GM08714 (cell line): ENCODE data around the gene AK8.
"Not testable (repeated sequence)": the region's sequence is repeated elsewhere in the genome, so short reads cannot be mapped to it uniquely, and the experiment has no call there.

Source experiments
- H3K4me3 ChIP-seq: fragments of 200-500 bp; sonication (Bioruptor generic); 2 replicates; pipeline ENCODE4 v1.5.1; 2014; ENCODE audit warnings: mild to moderate bottlenecking, low read length, inconsistent platforms
- ZNF274 ChIP-seq: IDR thresholded peaks from 2 replicates; pipeline ENCODE4 v1.6.1; 2012; ENCODE audit warnings: mild to moderate bottlenecking, low read depth, low read length

The AK8 gene

DNA sequence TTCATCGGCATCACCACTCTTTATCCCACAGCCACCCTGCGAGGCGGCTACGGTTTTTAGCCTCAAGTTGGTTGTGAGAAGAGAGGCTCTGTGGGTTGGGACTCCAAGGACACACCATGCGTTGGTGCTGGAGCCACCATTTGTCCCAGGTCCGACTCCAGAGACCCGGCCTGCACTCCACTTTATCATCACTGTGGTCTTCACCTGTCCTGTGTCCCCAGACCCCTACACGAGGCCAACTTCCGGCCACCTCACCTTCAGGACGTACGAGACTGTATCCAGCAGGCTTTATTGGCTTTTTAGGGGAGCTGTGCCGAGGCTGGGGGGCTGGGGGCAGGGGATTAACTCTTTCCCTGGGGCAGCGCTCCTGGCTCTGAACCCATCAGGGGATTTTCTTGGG is 152.8 kb downstream of the AK8 start:
- no peak overlapping the region for H3K4me3 ChIP-seq
- no peak for TF ChIP-seq ZNF274

GRCh38 chr9:132723809-132724208 is 154.3 kb downstream of the AK8 start:
- no peak for TF ChIP-seq ZNF274
- H3K4me3 ChIP-seq: no peak overlapping the region

GRCh38 chr9:132722564-132723065 is 155.5 kb downstream of the AK8 start:
- H3K4me3 ChIP-seq: no peak overlapping the region
- no peak for TF ChIP-seq ZNF274

- H3K4me3 ChIP-seq: no peak overlapping the region
- TF ChIP-seq ZNF274: no peak
Observed at GRCh38 chr9:132721661-132722060, 156.4 kb downstream of the AK8 start.

DNA sequence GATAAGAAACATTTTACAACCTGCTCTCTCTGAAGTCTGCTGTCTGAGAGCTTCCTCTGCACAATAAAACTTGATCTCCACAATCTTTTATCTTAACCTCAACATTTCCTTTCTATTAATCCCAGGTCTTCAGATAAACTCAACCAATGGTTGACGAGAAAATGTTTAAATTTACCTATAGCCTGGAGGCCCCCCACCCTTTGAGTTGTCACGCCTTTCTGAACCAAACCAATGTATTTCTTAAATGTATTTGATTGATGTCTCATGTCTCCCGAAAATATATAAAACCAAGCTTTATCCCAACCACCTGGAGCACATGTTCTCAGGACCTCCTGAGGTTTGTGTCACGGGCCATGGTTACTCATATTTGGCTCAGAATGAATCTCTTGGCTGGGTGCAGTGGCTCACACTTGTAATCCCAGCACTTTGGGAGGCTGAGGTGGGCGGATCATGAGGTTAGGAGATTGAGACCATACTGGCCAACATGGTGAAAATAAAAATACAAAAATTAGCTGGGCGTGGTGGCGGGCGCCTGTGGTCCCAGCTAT is 159.6 kb downstream of the AK8 start:
- not testable (repeated sequence) for H3K4me3 ChIP-seq

GRCh38 chr9:132717326-132717945 is 160.6 kb downstream of the AK8 start:
- TF ChIP-seq ZNF274: no peak
- no peak overlapping the region for H3K4me3 ChIP-seq

GRCh38 chr9:132716007-132716406 is 162.1 kb downstream of the AK8 start:
- TF ChIP-seq ZNF274: no peak

DNA sequence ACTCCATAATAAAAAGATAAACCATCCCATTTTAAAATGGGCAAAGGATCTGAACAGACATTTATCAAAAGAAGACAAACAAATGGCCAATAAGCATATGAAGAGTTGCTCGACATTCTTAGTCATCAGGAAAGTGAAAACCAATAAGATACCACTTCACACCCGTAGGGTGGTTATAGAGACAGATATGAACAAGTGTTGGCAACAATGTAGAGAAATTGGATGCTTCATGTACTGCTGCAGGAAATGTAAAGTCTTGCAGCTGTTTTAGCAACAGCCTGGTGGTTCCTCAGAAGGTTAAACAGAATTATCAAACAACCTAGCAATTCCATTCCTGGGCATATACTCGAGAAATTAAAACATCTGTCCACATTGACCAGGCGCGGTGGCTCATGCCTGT is 165.3 kb downstream of the AK8 start:
- no peak overlapping the region for H3K4me3 ChIP-seq
- no peak for TF ChIP-seq ZNF274

More at GRCh38 chr9:132716007-132716406, 162.1 kb downstream of the AK8 start:
- H3K4me3 ChIP-seq: no peak overlapping the region

GRCh38 chr9:132711846-132712245 is 166.2 kb downstream of the AK8 start:
- H3K4me3 ChIP-seq: no peak overlapping the region
- no peak for TF ChIP-seq ZNF274

- H3K4me3 ChIP-seq: not testable (repeated sequence)
Observed at GRCh38 chr9:132711152-132711551, 166.9 kb downstream of the AK8 start.

DNA sequence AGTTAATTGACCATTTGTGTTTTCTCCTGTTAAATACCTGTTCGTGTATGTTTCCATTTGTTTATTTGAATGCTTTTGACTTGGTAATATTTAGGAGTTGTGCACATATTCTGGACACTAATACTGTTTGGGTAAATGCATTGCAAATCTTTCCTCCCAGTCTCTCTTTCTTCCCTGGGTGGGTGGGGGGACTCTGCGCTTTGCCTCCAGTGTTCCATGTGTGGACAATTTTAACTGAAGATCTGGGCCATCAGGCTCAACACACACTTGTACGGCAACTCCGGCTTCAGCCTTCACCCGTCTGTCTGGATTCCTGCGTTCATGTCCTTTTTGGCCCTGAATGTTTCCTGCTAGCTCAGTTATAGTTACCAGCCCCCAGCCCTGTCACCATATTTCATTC is 167.8 kb downstream of the AK8 start:
- TF ChIP-seq ZNF274: no peak
- H3K4me3 ChIP-seq: no peak overlapping the region

DNA sequence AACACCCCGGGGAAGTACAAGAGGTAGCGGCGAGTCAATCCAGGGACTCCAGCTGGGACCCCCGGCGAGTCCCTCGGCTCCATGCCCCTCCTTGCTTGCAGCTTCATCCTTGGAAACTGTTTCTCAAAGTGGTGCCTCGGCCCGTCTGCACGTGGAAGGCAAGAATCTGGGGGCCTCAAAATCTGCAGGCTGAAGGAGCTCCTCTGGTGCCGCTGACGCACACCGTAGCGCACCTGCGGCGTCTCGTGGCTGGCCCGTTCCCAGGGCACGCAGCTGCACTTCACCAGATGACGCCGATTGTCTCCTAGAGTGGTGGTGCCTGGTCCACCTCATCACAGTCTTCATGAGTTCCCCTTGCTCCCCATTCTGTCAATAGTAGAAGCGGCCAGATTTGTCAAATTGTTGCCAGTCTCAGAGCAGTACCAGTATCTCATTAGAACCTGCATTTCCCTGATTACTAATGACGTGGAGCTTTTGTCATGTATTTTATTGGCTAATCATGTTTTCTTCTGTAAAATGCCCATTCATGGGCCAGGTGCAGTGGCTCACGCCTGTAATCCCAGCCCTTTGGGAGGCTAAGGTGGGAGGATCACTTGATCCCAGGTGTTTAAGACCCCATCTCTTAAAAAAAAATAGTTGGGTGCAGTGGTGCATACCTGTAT is 169.2 kb downstream of the AK8 start:
- no peak overlapping the region for H3K4me3 ChIP-seq
- TF ChIP-seq ZNF274: no peak

- H3K4me3 ChIP-seq: no peak overlapping the region
- TF ChIP-seq ZNF274: no peak
Observed at GRCh38 chr9:132708239-132708638, 169.8 kb downstream of the AK8 start.

DNA sequence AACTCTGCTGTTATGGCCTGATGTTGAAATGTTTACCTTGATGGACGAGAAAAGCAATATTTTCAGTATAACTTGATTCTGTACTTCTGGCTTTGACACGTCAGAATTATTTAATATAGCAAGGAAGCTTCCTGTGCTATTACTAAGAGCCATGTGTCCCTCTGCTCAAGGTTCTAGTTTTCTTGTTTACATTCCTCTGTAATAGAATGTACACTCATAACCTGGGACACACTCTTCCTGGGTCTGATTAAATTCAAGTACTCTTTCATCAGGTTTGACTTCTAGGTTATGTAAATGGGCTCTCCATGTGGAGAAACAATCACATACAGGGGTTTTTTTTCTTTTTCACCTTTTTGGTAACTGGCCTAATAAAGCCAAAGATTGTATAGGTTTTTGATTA is 174.7 kb downstream of the AK8 start:
- TF ChIP-seq ZNF274: no peak
- no peak overlapping the region for H3K4me3 ChIP-seq

DNA sequence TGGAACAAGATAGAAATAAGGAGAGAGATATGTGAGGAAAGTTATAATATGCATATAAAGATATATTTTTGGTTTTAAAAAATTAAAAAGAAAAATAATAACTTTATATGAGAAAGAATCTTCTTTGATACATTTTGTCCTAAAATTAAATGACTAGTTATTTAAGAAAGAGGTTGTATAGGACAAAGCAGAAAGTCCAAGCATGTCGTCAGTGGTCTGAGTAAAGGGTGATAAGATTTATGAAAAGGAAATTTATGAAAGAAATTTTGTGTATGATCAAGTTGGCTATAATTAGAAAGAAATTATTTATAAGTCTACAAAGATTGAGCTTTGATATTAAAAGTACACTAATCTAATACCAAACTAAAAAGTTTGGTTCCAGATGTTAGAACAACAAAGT is 175.8 kb downstream of the AK8 start:
- TF ChIP-seq ZNF274: no peak
- no peak overlapping the region for H3K4me3 ChIP-seq
